Epithelial cell of esophagus (primary cell): ENCODE results near the gene IRX5.

ENCODE experiments used
- DNase-seq: peaks from one replicate; pipeline ENCODE4 v3.0.0; 2010; ENCODE audit warnings: low read depth
- H3K4me3 ChIP-seq: 2 replicates; pipeline ENCODE4 v1.5.1; 2011; ENCODE audit warnings: mild to moderate bottlenecking, low read length, control low read depth
- CTCF ChIP-seq: IDR thresholded peaks from 2 replicates; pipeline ENCODE4 v1.5.1; 2011; ENCODE audit warnings: low read depth, mild to moderate bottlenecking, low read length, control low read depth, inconsistent platforms; ENCODE audit not compliant: insufficient read depth; ENCODE audit errors: missing control alignments

IRX5 gene

GRCh38 chr16:54965464-54965863 is 34.8 kb downstream of the IRX5 start:
- TF ChIP-seq CTCF = no peak

DNA sequence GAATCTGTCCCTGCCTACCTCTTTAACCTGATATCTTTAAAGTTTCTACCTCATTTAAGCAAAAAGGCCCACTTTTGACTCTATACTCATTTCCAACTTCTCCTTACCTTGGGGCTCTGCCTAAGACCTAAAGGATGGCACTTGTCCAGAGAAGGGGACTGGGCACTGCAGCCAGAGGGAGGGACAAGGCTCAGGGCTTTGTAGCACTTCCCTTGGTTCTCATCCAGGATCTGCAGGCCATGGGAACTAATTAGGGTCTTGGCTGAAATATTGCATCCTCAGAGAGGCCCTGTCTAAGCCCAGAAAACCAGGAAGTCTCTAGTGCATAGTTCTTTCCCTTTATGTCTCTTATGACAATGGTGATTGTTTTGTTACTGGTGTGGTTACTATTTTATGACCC is 37.3 kb downstream of the IRX5 start:
- no peak for DNase-seq
- no peak for TF ChIP-seq CTCF

More at GRCh38 chr16:54965464-54965863, 34.8 kb downstream of the IRX5 start:
- no peak for DNase-seq
- H3K4me3 ChIP-seq = no peak overlapping the region

GRCh38 chr16:54968784-54969183 is 38.1 kb downstream of the IRX5 start:
- DNase-seq = no peak
- no peak for TF ChIP-seq CTCF
- no peak overlapping the region for H3K4me3 ChIP-seq

More for the DNA sequence above, 37.3 kb downstream of the IRX5 start:
- H3K4me3 ChIP-seq = no peak overlapping the region

- no peak for TF ChIP-seq CTCF
- no peak for DNase-seq
- H3K4me3 ChIP-seq = no peak overlapping the region
Measured at GRCh38 chr16:54970016-54970415, 39.4 kb downstream of the IRX5 start.

- TF ChIP-seq CTCF = no peak
- no peak for DNase-seq
- no peak overlapping the region for H3K4me3 ChIP-seq
Measured at GRCh38 chr16:54974367-54974766, 43.7 kb downstream of the IRX5 start.

DNA sequence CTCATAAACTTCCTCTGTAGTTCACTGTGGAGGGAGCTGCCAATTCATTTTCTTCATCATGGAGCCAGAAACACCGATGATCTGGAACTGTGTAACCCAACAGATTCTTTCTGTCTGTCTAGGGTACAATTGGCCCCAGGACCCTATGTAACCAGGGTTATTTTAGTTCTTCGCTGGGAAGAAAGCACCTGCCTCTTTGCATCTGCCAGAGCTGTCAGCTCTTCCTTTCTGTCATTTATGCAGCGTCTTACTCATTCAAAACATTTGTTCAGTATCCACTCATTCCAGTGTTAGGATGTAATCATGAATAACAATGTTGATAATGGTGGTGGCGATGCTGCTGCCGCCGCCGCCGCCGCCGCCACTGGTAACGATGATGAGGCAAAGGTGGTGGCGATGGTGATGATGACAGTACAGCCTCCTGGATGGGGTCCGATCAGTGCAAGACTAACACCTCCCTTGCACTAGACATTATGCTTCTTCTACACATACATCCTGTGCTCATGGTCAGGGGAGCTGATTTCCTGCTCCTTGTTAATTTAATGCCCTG is 46.1 kb downstream of the IRX5 start:
- no peak for TF ChIP-seq CTCF
- no peak for DNase-seq
- H3K4me3 ChIP-seq = no peak overlapping the region

- no peak for DNase-seq
- no peak overlapping the region for H3K4me3 ChIP-seq
- TF ChIP-seq CTCF = no peak
Measured at GRCh38 chr16:54977211-54977610, 46.5 kb downstream of the IRX5 start.
